K562 (cell line): ENCODE measurements around the gene DYNC2LI1. TPM values are rescaled to one million over a fixed set of nuclear protein-coding genes. Genes with fewer than 3 reads are reported as not detected.

Experiments used
- ATAC-seq: fragments of 200-7000 bp; cut with Tn5 transposase; 3 replicates; pipeline ENCODE4 v1.9.1; 2020; ENCODE audit warnings: moderate library complexity
- BruUV-seq: library from RNA; stranded (reverse); fragments of 400-500 nt; replicated peaks from 2 replicates; lab custom pipeline; 2021; lab: Mats Ljungman, UMichigan
- CTCF ChIA-PET: fragments of 300-600 bp; formaldehyde crosslinking; extraction: SDS; loops from one replicate; lab custom pipeline; 2021; ENCODE audit warnings: low intra/inter-chr PET ratio; lab: Yijun Ruan, JAX
- POLR2A ChIA-PET: fragments of 300-600, 350-650 bp; sonication (Branson Sonifier 250); formaldehyde crosslinking; extraction: SDS; loops from one replicate; lab custom pipeline; 2021; ENCODE audit warnings: antibody characterized with exemption, inconsistent platforms; lab: Yijun Ruan, JAX
- DNase-seq, 4 experiments: peaks; one replicate each; pipeline versions ENCODE4 v3.0.0 to v3.0.0-alpha.2; 2011 to 2018; ENCODE audit warnings: low spot score in 3 of 4, mixed read lengths in 3 of 4; ENCODE audit errors: extremely low read depth in 1 of 4
- FAIRE-seq: peaks from 2 replicates; lab custom pipeline; 2011; peaks lifted over from hg19 to GRCh38; lab: Jason Lieb, UNC
- H2AFZ ChIP-seq: 2 replicates; pipeline ENCODE4 v1.6.0; 2011; ENCODE audit warnings: low read depth, low read length, control low read depth, inconsistent platforms
- H3K27ac ChIP-seq: fragments of 200-600 bp; 3 replicates; pipeline ENCODE4 v1.8.0; 2011; ENCODE audit warnings: low read depth, mild to moderate bottlenecking, control low read depth, inconsistent platforms, low read length, moderate library complexity, mixed read lengths; ENCODE audit errors: extremely low read depth
- H3K27me3 ChIP-seq, 2 experiments: fragments of 300-600 bp in 1 of 2; 2 replicates in 1 of 2; 3 replicates in 1 of 2; pipeline versions ENCODE4 v1.6.0 to v1.8.0; 2011; ENCODE audit warnings: inconsistent platforms in 2 of 2, low read length in 2 of 2, mild to moderate bottlenecking in 1 of 2, mixed read lengths in 1 of 2, moderate library complexity in 1 of 2; ENCODE audit not compliant: control insufficient read depth in 2 of 2, insufficient read depth in 2 of 2
- H3K36me3 ChIP-seq: fragments of 300-600 bp; 3 replicates; pipeline ENCODE4 v1.8.0; 2011; ENCODE audit warnings: mild to moderate bottlenecking, low read length, inconsistent platforms; ENCODE audit not compliant: control insufficient read depth, insufficient read depth
- H3K4me1 ChIP-seq, 2 experiments: fragments of 200-600 bp in 1 of 2; replicated peaks in 1 of 2; 2 replicates in 1 of 2; 3 replicates in 1 of 2; pipeline versions ENCODE4 v1.5.1 to v1.8.0; 2011; ENCODE audit warnings: inconsistent platforms in 2 of 2, low read length in 2 of 2, mild to moderate bottlenecking in 1 of 2, mixed read lengths in 1 of 2, moderate library complexity in 1 of 2; ENCODE audit not compliant: control insufficient read depth in 2 of 2, insufficient read depth in 2 of 2
- H3K4me2 ChIP-seq: 2 replicates; pipeline ENCODE4 v1.6.1; 2011; ENCODE audit warnings: low read length, control low read depth, inconsistent platforms, mixed read lengths; ENCODE audit not compliant: insufficient read depth
- H3K4me3 ChIP-seq: fragments of 200-600 bp; sonication (generic), shearing (Covaris generic); 2 replicates; pipeline ENCODE4 v1.5.1; 2016; ENCODE audit warnings: control low read depth, inconsistent platforms
- H3K79me2 ChIP-seq: fragments of 200-600 bp; 3 replicates; pipeline ENCODE4 v1.8.0; 2011; ENCODE audit warnings: low read length, inconsistent platforms; ENCODE audit not compliant: control insufficient read depth, insufficient read depth
- H3K9ac ChIP-seq, 2 experiments: 2 replicates each; pipeline versions ENCODE4 v1.6.0 to v1.6.1; 2011; ENCODE audit warnings: low read depth in 2 of 2, low read length in 2 of 2, control low read depth in 1 of 2, inconsistent platforms in 1 of 2, mild to moderate bottlenecking in 1 of 2, mixed read lengths in 1 of 2; ENCODE audit not compliant: insufficient read depth in 1 of 2
- H3K9me1 ChIP-seq: one replicate; pipeline ENCODE4 v1.6.0; 2011; ENCODE audit warnings: inconsistent platforms, mild to moderate bottlenecking, low read length, moderate library complexity; ENCODE audit not compliant: control insufficient read depth, insufficient read depth
- H3K9me3 ChIP-seq: replicated peaks from 2 replicates; pipeline ENCODE4 v1.5.1; 2011; ENCODE audit warnings: low read depth, low read length, inconsistent platforms; ENCODE audit not compliant: control insufficient read depth, insufficient read depth
- H4K20me1 ChIP-seq: replicated peaks from 2 replicates; pipeline ENCODE4 v1.6.1; 2011; ENCODE audit warnings: low read length, inconsistent platforms, mixed read lengths; ENCODE audit not compliant: control insufficient read depth, insufficient read depth
- ARID1B ChIP-seq: fragments of 450-650 bp; IDR thresholded peaks from 2 replicates; pipeline ENCODE4 v1.6.1; 2016; ENCODE audit warnings: antibody characterized with exemption, mild to moderate bottlenecking, inconsistent platforms
- BDP1 ChIP-seq: IDR thresholded peaks from 3 replicates; pipeline ENCODE4 v1.6.1; 2011; ENCODE audit not compliant: insufficient read length, insufficient read depth
- CBX1 ChIP-seq: sonication (generic); IDR thresholded peaks from 2 replicates; pipeline ENCODE4 v1.6.1; 2016; ENCODE audit warnings: antibody characterized with exemption, low read depth, mild to moderate bottlenecking
- CHCHD3 ChIP-seq: fragments of 250-450 bp; sonication (Bioruptor Pico); IDR thresholded peaks from 2 replicates; pipeline ENCODE4 v2.1.2; 2022; ENCODE audit warnings: mild to moderate bottlenecking
- EGR1 ChIP-seq: fragments of 450-650 bp; conservative IDR thresholded peaks from 2 replicates; pipeline ENCODE4 v1.6.1; 2017; ENCODE audit warnings: mild to moderate bottlenecking
- FIP1L1 ChIP-seq: fragments of 200-400 bp; formaldehyde crosslinking; IDR thresholded peaks from 2 replicates; pipeline ENCODE4 v1.6.1; 2018; ENCODE audit warnings: mild to moderate bottlenecking, low read depth, low read length; ENCODE audit not compliant: poor library complexity, severe bottlenecking
- HMBOX1 ChIP-seq: sonication (generic); IDR thresholded peaks from 2 replicates; pipeline ENCODE4 v1.6.1; 2016
- HMGN3 ChIP-seq: IDR thresholded peaks from 2 replicates; pipeline ENCODE4 v1.6.1; 2011; ENCODE audit warnings: borderline replicate concordance, low read depth, mild to moderate bottlenecking, mixed read lengths, low read length; ENCODE audit not compliant: insufficient read length; ENCODE audit errors: extremely low read depth
- HOXB6 ChIP-seq: fragments of 250-450 bp; sonication (Bioruptor Pico); IDR thresholded peaks from 2 replicates; pipeline ENCODE4 v1.5.1; 2022; ENCODE audit warnings: mild to moderate bottlenecking, borderline replicate concordance
- MAX ChIP-seq: sonication (generic); formaldehyde crosslinking; IDR thresholded peaks from 2 replicates; pipeline ENCODE4 v1.9.0; 2022; ENCODE audit warnings: mild to moderate bottlenecking, missing genetic modification reagents
- NCOA4 ChIP-seq: fragments of 450-650 bp; IDR thresholded peaks from 2 replicates; pipeline ENCODE4 v1.6.1; 2018; ENCODE audit warnings: mild to moderate bottlenecking; ENCODE audit not compliant: partially characterized antibody
- RFX1 ChIP-seq: fragments of 450-650 bp; IDR thresholded peaks from 2 replicates; pipeline ENCODE4 v1.6.1; 2016; ENCODE audit warnings: mild to moderate bottlenecking, moderate library complexity
- WGBS: fragments of 100-300 bp; shearing (Covaris generic); methylation state at CpG from one replicate; pipeline ENCODE4 v1.1.6; 2016; ENCODE audit warnings: low coverage, mixed read lengths; ENCODE audit not compliant: insufficient coverage; ENCODE audit errors: missing lambda C conversion rate; 5-methylcytosine and 5-hydroxymethylcytosine counted together
- in situ Hi-C: fragments of 300-500 bp; cut with MboI; formaldehyde crosslinking; loops from 4 replicates; pipeline ENCODE4 v1.15.0; 2018; ENCODE audit warnings: inconsistent platforms, mixed read lengths
- intact Hi-C: fragments of 100-400 bp; cut with micrococcal nuclease; formaldehyde crosslinking; loops from 2 replicates; pipeline ENCODE4 v1.14.2; 2022
- polyA plus RNA-seq, 8 experiments: library from polyadenylated mRNA; depleted of rRNA in 4 of 8; stranded (reverse) in 5 of 8; unstranded in 3 of 8; fragments of >200 nt; fragmentation: Nextera tagmentation in 2 of 8; fragmentation: Illumina TruSeq in 1 of 8; extraction: Ambion mirVana in 2 of 8; extraction: Trizol in 1 of 8; gene quantifications; 2 replicates each; pipeline versions ENCODE4 v1.2.1 to v1.2.3, GENCODE V29; 2011 to 2014; ENCODE audit warnings: inconsistent platforms in 1 of 8, missing spikeins in 1 of 8
- total RNA-seq, 7 experiments: library from RNA; depleted of rRNA in 6 of 7; stranded (reverse); fragments of >200 nt in 6 of 7; fragmentation: Illumina TruSeq in 2 of 7; extraction: Trizol in 2 of 7; gene quantifications; 2 replicates each; pipeline versions ENCODE4 v1.2.1 to v1.2.3, GENCODE V29; 2011 to 2021; ENCODE audit warnings: low replicate concordance in 1 of 7
- TF ChIP-seq, protein P1 (sequence below): fragments of 250-450 bp; sonication (Bioruptor Pico); IDR thresholded peaks from 2 replicates; pipeline ENCODE4 v1.8.0; 2021; ENCODE audit warnings: mild to moderate bottlenecking, moderate library complexity
- TF ChIP-seq, protein P2 (sequence below): IDR thresholded peaks from 2 replicates; pipeline ENCODE4 v1.6.1; 2011; ENCODE audit not compliant: insufficient read length; ENCODE audit errors: extremely low read depth
- TF ChIP-seq, protein P3 (sequence below), 2 experiments: fragments of 450-650 bp in 1 of 2; sonication (generic) in 1 of 2; formaldehyde crosslinking in 1 of 2; IDR thresholded peaks in 1 of 2; conservative IDR thresholded peaks in 1 of 2; 2 replicates each; pipeline versions ENCODE4 v1.6.1 to v1.8.1; 2016 to 2023; ENCODE audit warnings: mild to moderate bottlenecking in 2 of 2, moderate library complexity in 2 of 2, inconsistent platforms in 1 of 2, missing genetic modification reagents in 1 of 2

The DYNC2LI1 gene
- total and polyA plus RNA-seq, 9 of the 15 experiments (the other 6 are each of a cell fraction or from before 2014, with no cell fraction given), result 12.5 to 42.2 (median 25.8) TPM

DNA sequence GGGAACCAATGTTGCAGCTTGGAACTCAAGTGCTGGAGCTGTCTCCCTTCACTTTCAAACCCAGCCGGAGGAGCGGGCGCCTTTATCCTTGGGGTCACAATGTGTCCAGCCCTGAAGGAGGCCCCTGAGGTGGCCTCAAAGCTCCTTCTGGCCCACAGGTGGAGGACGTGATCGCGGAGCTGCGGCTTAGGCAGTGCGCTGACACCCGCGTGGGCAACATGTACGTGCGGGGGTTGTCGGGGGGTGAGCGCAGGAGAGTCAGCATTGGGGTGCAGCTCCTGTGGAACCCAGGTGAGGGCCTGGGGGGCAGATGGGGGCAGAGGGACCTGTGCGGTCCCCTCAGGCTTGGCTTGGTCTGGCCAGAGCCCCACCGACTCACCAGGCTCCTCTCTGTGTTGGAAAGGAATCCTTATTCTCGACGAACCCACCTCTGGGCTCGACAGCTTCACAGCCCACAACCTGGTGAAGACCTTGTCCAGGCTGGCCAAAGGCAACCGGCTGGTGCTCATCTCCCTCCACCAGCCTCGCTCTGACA, 78.4 kb downstream of the DYNC2LI1 start:
- Histone ChIP-seq H3K9me3 (no peaks in the 10 kb centered on the region), H3K27me3 (peaks cover 24 to 44% of the 10 kb centered on the region in 2 experiments), H3K4me3 (no peak overlapping the region), H4K20me1 (peaks cover 4% of the 10 kb centered on the region; the same call in 1 of the 2 replicates), H3K27ac (no peak overlapping the region)
- POLR2A ChIA-PET, result interaction anchor here (1.1 kb wide), 1 partner anchor 31 kb away, joined by 4 read pairs; no protein-coding TSS in a partner anchor
- no peak for FAIRE-seq
- peak; percentile 19; the same call in 1 of the 3 replicates for ATAC-seq
- 11% methylated on average over 18 of the region's 21 CpGs for WGBS
- peak in 3 of 4 experiments; percentile 1 to 5 (median 4) for DNase-seq
- TF ChIP-seq HOXB6 (CRISPR knock-in tag) (no peak), MAX (CRISPR knock-in tag) (no peak), CHCHD3 (no peak), CBX1 (no peak), ARID1B (no peak), HMGN3 (no peak), FIP1L1 (no peak), EGR1 (no peak), HMBOX1 (no peak), NCOA4 (no peak), BDP1 (no peak), RFX1 (no peak)
- TF ChIP-seq, protein P1, sequence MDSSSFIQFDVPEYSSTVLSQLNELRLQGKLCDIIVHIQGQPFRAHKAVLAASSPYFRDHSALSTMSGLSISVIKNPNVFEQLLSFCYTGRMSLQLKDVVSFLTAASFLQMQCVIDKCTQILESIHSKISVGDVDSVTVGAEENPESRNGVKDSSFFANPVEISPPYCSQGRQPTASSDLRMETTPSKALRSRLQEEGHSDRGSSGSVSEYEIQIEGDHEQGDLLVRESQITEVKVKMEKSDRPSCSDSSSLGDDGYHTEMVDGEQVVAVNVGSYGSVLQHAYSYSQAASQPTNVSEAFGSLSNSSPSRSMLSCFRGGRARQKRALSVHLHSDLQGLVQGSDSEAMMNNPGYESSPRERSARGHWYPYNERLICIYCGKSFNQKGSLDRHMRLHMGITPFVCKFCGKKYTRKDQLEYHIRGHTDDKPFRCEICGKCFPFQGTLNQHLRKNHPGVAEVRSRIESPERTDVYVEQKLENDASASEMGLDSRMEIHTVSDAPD (CRISPR knock-in tag), result no peak
- TF ChIP-seq, protein P2, sequence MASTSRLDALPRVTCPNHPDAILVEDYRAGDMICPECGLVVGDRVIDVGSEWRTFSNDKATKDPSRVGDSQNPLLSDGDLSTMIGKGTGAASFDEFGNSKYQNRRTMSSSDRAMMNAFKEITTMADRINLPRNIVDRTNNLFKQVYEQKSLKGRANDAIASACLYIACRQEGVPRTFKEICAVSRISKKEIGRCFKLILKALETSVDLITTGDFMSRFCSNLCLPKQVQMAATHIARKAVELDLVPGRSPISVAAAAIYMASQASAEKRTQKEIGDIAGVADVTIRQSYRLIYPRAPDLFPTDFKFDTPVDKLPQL, result no peak
- TF ChIP-seq, protein P3, sequence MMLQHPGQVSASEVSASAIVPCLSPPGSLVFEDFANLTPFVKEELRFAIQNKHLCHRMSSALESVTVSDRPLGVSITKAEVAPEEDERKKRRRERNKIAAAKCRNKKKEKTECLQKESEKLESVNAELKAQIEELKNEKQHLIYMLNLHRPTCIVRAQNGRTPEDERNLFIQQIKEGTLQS (IDR thresholded peaks at IDR 0.05), result no peak
- TF ChIP-seq, protein P3 (CRISPR knock-in tag; conservative IDR thresholded peaks at IDR 0.05), result no peak
- TF ChIP-seq, all 486 proteins: peak for 0
- H3K79me2 ChIP-seq, result no peaks in the 10 kb centered on the region
- in situ Hi-C loops, result no loop called here
- no peak overlapping the region for H3K4me2 ChIP-seq
- no peak overlapping the region for H2AFZ ChIP-seq
- CTCF ChIA-PET, result no interaction called here
- intact Hi-C loops, result no loop called here
- H3K4me1 ChIP-seq, result no peaks in the 10 kb centered on the region; a peak in 1 of 5 replicates
- H3K36me3 ChIP-seq, result no peaks in the 10 kb centered on the region
- no TSS peak for BruUV-seq
- H3K9me1 ChIP-seq, result no peaks in the 10 kb centered on the region
- H3K9ac ChIP-seq, result no peak overlapping the region; a peak in 1 of 4 replicates
